SW480 (cell line): ENCODE measurements around the gene CSNK2A2.

Source experiments
- DNase-seq: peaks from one replicate; pipeline ENCODE4 v3.0.0-alpha.2; 2016; ENCODE audit warnings: low spot score

CSNK2A2 gene

GRCh38 chr16:58198803-58199411 is 1.0 kb upstream of the CSNK2A2 start:
- DNase-seq, result no peak

- DNase-seq, result no peak
These were observed 443 bp downstream of the CSNK2A2 start for GRCh38 chr16:58197314-58198012.

- DNase-seq, result no peak
These were observed 1.0 kb downstream of the CSNK2A2 start for GRCh38 chr16:58196898-58197313.

GRCh38 chr16:58195771-58196170 is 2.1 kb downstream of the CSNK2A2 start:
- no peak for DNase-seq

GRCh38 chr16:58195344-58195743 is 2.6 kb downstream of the CSNK2A2 start:
- no peak for DNase-seq

GRCh38 chr16:58194790-58195189 is 3.1 kb downstream of the CSNK2A2 start:
- DNase-seq, result no peak

- DNase-seq, result no peak
These were observed 10.1 kb downstream of the CSNK2A2 start for GRCh38 chr16:58187665-58188421.

- no peak for DNase-seq
These were observed 10.8 kb downstream of the CSNK2A2 start for GRCh38 chr16:58187092-58187491.

GRCh38 chr16:58186176-58186944 is 11.5 kb downstream of the CSNK2A2 start:
- DNase-seq, result no peak

- no peak for DNase-seq
These were observed 20.6 kb downstream of the CSNK2A2 start for GRCh38 chr16:58177353-58177710.

- no peak for DNase-seq
These were observed 21.1 kb downstream of the CSNK2A2 start for GRCh38 chr16:58176608-58177352.

- no peak for DNase-seq
These were observed 27.7 kb downstream of the CSNK2A2 start for GRCh38 chr16:58170223-58170622.

GRCh38 chr16:58160855-58161254 is 37.1 kb downstream of the CSNK2A2 start:
- DNase-seq, result no peak

GRCh38 chr16:58158725-58159124 is 39.2 kb downstream of the CSNK2A2 start:
- DNase-seq, result no peak

- DNase-seq, result no peak
These were observed 39.9 kb downstream of the CSNK2A2 start for GRCh38 chr16:58157951-58158540.

- DNase-seq, result no peak
These were observed 40.7 kb downstream of the CSNK2A2 start for GRCh38 chr16:58157239-58157638.

- no peak for DNase-seq
These were observed 42.1 kb downstream of the CSNK2A2 start for GRCh38 chr16:58155839-58156238.

GRCh38 chr16:58154345-58154744 is 43.6 kb downstream of the CSNK2A2 start:
- DNase-seq, result no peak

GRCh38 chr16:58152246-58152868 is 45.5 kb downstream of the CSNK2A2 start:
- no peak for DNase-seq

- DNase-seq, result no peak
These were observed 49.4 kb downstream of the CSNK2A2 start for GRCh38 chr16:58148526-58148925.

GRCh38 chr16:58148099-58148498 is 49.8 kb downstream of the CSNK2A2 start:
- DNase-seq, result no peak
